H1 (cell line): Measurements from ENCODE around the gene ZFP36L2. TPM values are rescaled to one million over a fixed set of nuclear protein-coding genes. Genes with fewer than 3 reads are reported as not detected.

ENCODE experiments used
- CTCF ChIA-PET: fragments of 300-600 bp; sonication (Branson Sonifier 250); formaldehyde crosslinking; loops from one replicate; lab custom pipeline; 2021; ENCODE audit not compliant: partially characterized antibody; lab: Charles Lee
- POLR2A ChIA-PET: fragments of 300-600 bp; sonication (Branson Sonifier 250); formaldehyde crosslinking; loops from one replicate; lab custom pipeline; 2021; ENCODE audit warnings: inconsistent platforms; ENCODE audit not compliant: partially characterized antibody; lab: Charles Lee
- DNase-seq, 2 experiments: peaks; one replicate each; pipeline versions ENCODE4 v3.0.0 to v3.0.0-alpha.2; 2010 to 2022; ENCODE audit warnings: low spot score in 2 of 2, low read depth in 1 of 2, mixed read lengths in 1 of 2
- FAIRE-seq: peaks from 2 replicates; lab custom pipeline; 2011; peaks lifted over from hg19 to GRCh38; lab: Jason Lieb, UNC
- H2AFZ ChIP-seq: 2 replicates; pipeline ENCODE4 v1.8.1; 2012; ENCODE audit warnings: low read length, inconsistent platforms
- H2AK5ac ChIP-seq: 2 replicates; pipeline ENCODE4 v1.6.1; 2013; ENCODE audit warnings: low read depth, low read length
- H2BK120ac ChIP-seq: replicated peaks from 2 replicates; pipeline ENCODE3; 2013; ENCODE audit warnings: low read depth, low read length, inconsistent platforms
- H2BK12ac ChIP-seq: 2 replicates; pipeline ENCODE4 v1.6.1; 2013; ENCODE audit warnings: low read depth, low read length
- H2BK15ac ChIP-seq: 2 replicates; pipeline ENCODE4 v1.6.1; 2013; ENCODE audit warnings: low read length
- H2BK20ac ChIP-seq: 2 replicates; pipeline ENCODE4 v1.6.1; 2013; ENCODE audit warnings: low read length
- H2BK5ac ChIP-seq: 2 replicates; pipeline ENCODE4 v1.6.1; 2013; ENCODE audit warnings: low read depth, low read length
- H3K14ac ChIP-seq: 2 replicates; pipeline ENCODE4 v1.6.1; 2013; ENCODE audit warnings: inconsistent platforms; ENCODE audit not compliant: insufficient read length
- H3K18ac ChIP-seq: 2 replicates; pipeline ENCODE4 v1.6.1; 2013; ENCODE audit warnings: low read length; ENCODE audit errors: extremely low read depth
- H3K23ac ChIP-seq: 2 replicates; pipeline ENCODE4 v1.6.1; 2013; ENCODE audit warnings: inconsistent platforms; ENCODE audit not compliant: insufficient read length
- H3K23me2 ChIP-seq: 2 replicates; pipeline ENCODE4 v1.6.1; 2013; ENCODE audit warnings: low read depth, low read length
- H3K27ac ChIP-seq: 2 replicates; pipeline ENCODE4 v1.6.1; 2011; ENCODE audit warnings: low read depth, low read length, inconsistent platforms
- H3K27me3 ChIP-seq, 4 experiments: replicated peaks in 1 of 4; 1 replicate in 1 of 4; 2 replicates in 3 of 4; pipeline versions ENCODE4 v1.6.1 to v1.8.1; 2011 to 2013; ENCODE audit warnings: low read length in 3 of 4, mild to moderate bottlenecking in 3 of 4, inconsistent platforms in 2 of 4, mixed read lengths in 2 of 4, moderate library complexity in 1 of 4; ENCODE audit not compliant: control insufficient read depth in 3 of 4, insufficient read depth in 3 of 4; ENCODE audit errors: extremely low read depth in 1 of 4
- H3K36me3 ChIP-seq, 4 experiments: 2 replicates each; pipeline versions ENCODE4 v1.6.1 to v1.8.1; 2011 to 2013; ENCODE audit warnings: mild to moderate bottlenecking in 4 of 4, low read length in 3 of 4, moderate library complexity in 2 of 4, control low read depth in 1 of 4, inconsistent platforms in 1 of 4; ENCODE audit not compliant: insufficient read depth in 4 of 4, control insufficient read depth in 2 of 4
- H3K4ac ChIP-seq: replicated peaks from 2 replicates; pipeline ENCODE3; 2013; ENCODE audit warnings: low read length, low read depth, mixed read lengths, inconsistent platforms; ENCODE audit not compliant: insufficient read length
- H3K4me1 ChIP-seq, 4 experiments: replicated peaks in 1 of 4; 1 replicate in 1 of 4; 2 replicates in 3 of 4; pipeline versions ENCODE4 v1.6.1 to v1.8.1; 2011 to 2013; ENCODE audit warnings: low read length in 3 of 4, inconsistent platforms in 2 of 4, mixed read lengths in 1 of 4; ENCODE audit not compliant: insufficient read depth in 4 of 4, control insufficient read depth in 3 of 4
- H3K4me2 ChIP-seq, 2 experiments: 2 replicates each; pipeline versions ENCODE4 v1.6.1 to v1.8.1; 2011 to 2013; ENCODE audit warnings: low read depth in 2 of 2, low read length in 2 of 2, control low read depth in 1 of 2, inconsistent platforms in 1 of 2, mild to moderate bottlenecking in 1 of 2; ENCODE audit not compliant: insufficient read depth in 1 of 2
- H3K4me3 ChIP-seq, 4 experiments: fragments of 200-600, 300-600 bp in 1 of 4; sonication (generic), shearing (Covaris generic), sonication (Bioruptor Twin) in 1 of 4; 2 replicates each; pipeline versions ENCODE4 v1.5.1 to v1.8.1; 2011 to 2016; ENCODE audit warnings: low read length in 4 of 4, low read depth in 3 of 4, control low read depth in 2 of 4, inconsistent platforms in 2 of 4, mild to moderate bottlenecking in 2 of 4, mixed read lengths in 1 of 4, moderate library complexity in 1 of 4; ENCODE audit not compliant: insufficient read depth in 2 of 4; ENCODE audit errors: extremely low read depth in 1 of 4
- H3K56ac ChIP-seq: replicated peaks from 2 replicates; pipeline ENCODE3; 2013; ENCODE audit warnings: low read depth, mild to moderate bottlenecking, mixed read lengths, low read length, inconsistent platforms; ENCODE audit not compliant: insufficient read length
- H3K79me1 ChIP-seq: 2 replicates; pipeline ENCODE4 v1.6.1; 2013; ENCODE audit warnings: low read depth, low read length, control low read depth
- H3K79me2 ChIP-seq, 2 experiments: 2 replicates each; pipeline versions ENCODE4 v1.6.1 to v1.8.1; 2012 to 2013; ENCODE audit warnings: low read length in 2 of 2, mild to moderate bottlenecking in 2 of 2, inconsistent platforms in 1 of 2; ENCODE audit not compliant: insufficient read depth in 2 of 2, control insufficient read depth in 1 of 2
- H3K9ac ChIP-seq, 4 experiments: replicated peaks in 1 of 4; 1 replicate in 1 of 4; 2 replicates in 3 of 4; pipeline versions ENCODE4 v1.6.1 to v1.8.1; 2011 to 2013; ENCODE audit warnings: low read depth in 3 of 4, low read length in 3 of 4, control low read depth in 2 of 4, mild to moderate bottlenecking in 2 of 4, moderate library complexity in 2 of 4, inconsistent platforms in 1 of 4; ENCODE audit errors: extremely low read depth in 1 of 4
- H3K9me3 ChIP-seq, 2 experiments: 2 replicates each; pipeline versions ENCODE4 v1.6.1 to v1.8.1; 2012 to 2013; ENCODE audit warnings: mild to moderate bottlenecking in 2 of 2, moderate library complexity in 2 of 2, control low read depth in 1 of 2, inconsistent platforms in 1 of 2, low read depth in 1 of 2, low read length in 1 of 2, mixed read lengths in 1 of 2; ENCODE audit not compliant: insufficient read depth in 2 of 2
- H4K20me1 ChIP-seq, 2 experiments: replicated peaks in 1 of 2; 2 replicates each; pipeline versions ENCODE3 to v1.8.1; 2011 to 2013; ENCODE audit warnings: inconsistent platforms in 2 of 2, low read length in 2 of 2, mild to moderate bottlenecking in 1 of 2; ENCODE audit not compliant: insufficient read depth in 2 of 2, control insufficient read depth in 1 of 2
- H4K5ac ChIP-seq: 2 replicates; pipeline ENCODE4 v1.6.1; 2013; ENCODE audit warnings: low read length, low read depth, mixed read lengths, inconsistent platforms; ENCODE audit not compliant: insufficient read length
- H4K8ac ChIP-seq: 2 replicates; pipeline ENCODE4 v1.8.0; 2013; ENCODE audit warnings: mild to moderate bottlenecking, moderate library complexity, low read length, inconsistent platforms; ENCODE audit not compliant: insufficient read depth; ENCODE audit errors: extremely low read depth
- H4K91ac ChIP-seq: replicated peaks from 2 replicates; pipeline ENCODE3; 2013; ENCODE audit warnings: low read length, mixed read lengths, inconsistent platforms; ENCODE audit not compliant: insufficient read length
- CBX8 ChIP-seq: fragments of 300-800, 300-1000 bp; sonication (generic); IDR thresholded peaks from 2 replicates; pipeline ENCODE4 v1.7.1; 2016; ENCODE audit warnings: low read depth, low read length, borderline replicate concordance
- RNF2 ChIP-seq: fragments of 200-900, 300-1000 bp; sonication (generic); IDR thresholded peaks from 2 replicates; pipeline ENCODE4 v1.7.1; 2016; ENCODE audit warnings: borderline replicate concordance, low read depth, mild to moderate bottlenecking, antibody characterized with exemption, low read length; ENCODE audit not compliant: poor library complexity, severe bottlenecking; ENCODE audit errors: missing control alignments
- SIN3A ChIP-seq, 2 experiments: IDR thresholded peaks in 1 of 2; conservative IDR thresholded peaks in 1 of 2; 2 replicates each; pipeline ENCODE4 v1.6.1; 2011 to 2012; ENCODE audit warnings: low read length in 2 of 2, improper control_type of control experiment in 1 of 2, low read depth in 1 of 2, mild to moderate bottlenecking in 1 of 2
- SIX5 ChIP-seq: IDR thresholded peaks from 2 replicates; pipeline ENCODE4 v1.6.1; 2011; ENCODE audit warnings: mild to moderate bottlenecking, low read depth, low read length
- SRF ChIP-seq: IDR thresholded peaks from 2 replicates; pipeline ENCODE4 v1.6.1; 2011; ENCODE audit warnings: mild to moderate bottlenecking, low read depth, low read length, moderate library complexity
- WGBS, 2 experiments: shearing (Covaris generic) in 1 of 2; methylation state at CpG; one replicate each; pipeline versions ENCODE4 v1.1.6 to v1.1.7; 2013 to 2015; ENCODE audit warnings: low lambda C conversion rate in 2 of 2, mixed read lengths in 2 of 2, inconsistent platforms in 1 of 2, low coverage in 1 of 2, missing lambda C conversion rate in 1 of 2; ENCODE audit not compliant: insufficient replicate concordance in 2 of 2, insufficient coverage in 1 of 2, insufficient read length in 1 of 2; ENCODE audit errors: extremely low coverage in 1 of 2, missing lambda C conversion rate in 1 of 2; 5-methylcytosine and 5-hydroxymethylcytosine counted together
- polyA plus RNA-seq, 7 experiments: library from polyadenylated mRNA; depleted of rRNA in 3 of 7; stranded (reverse) in 5 of 7; unstranded in 2 of 7; fragments of >200 nt in 5 of 7; fragments of 200-250 nt in 2 of 7; gene quantifications; 1 replicate in 5 of 7; 2 replicates in 1 of 7; 4 replicates in 1 of 7; pipeline versions ENCODE4 v1.2.1 to v1.2.3, GENCODE V29; 2011 to 2013; ENCODE audit warnings: missing spikeins in 2 of 7, mixed read lengths in 2 of 7
- total RNA-seq: library from RNA; stranded (reverse); fragmentation: NEBNext Ultra II Directional; extraction: Animal tissue kit (Norgen Biotek cat#: 25700); gene quantifications from 2 replicates; pipeline ENCODE4 v1.2.1, GENCODE V29; 2021

Gene ZFP36L2
- total and polyA plus RNA-seq, 2 of the 8 experiments (the other 6 are each of a cell fraction or from before 2014, with no cell fraction given): 13.4 to 102 TPM

DNA sequence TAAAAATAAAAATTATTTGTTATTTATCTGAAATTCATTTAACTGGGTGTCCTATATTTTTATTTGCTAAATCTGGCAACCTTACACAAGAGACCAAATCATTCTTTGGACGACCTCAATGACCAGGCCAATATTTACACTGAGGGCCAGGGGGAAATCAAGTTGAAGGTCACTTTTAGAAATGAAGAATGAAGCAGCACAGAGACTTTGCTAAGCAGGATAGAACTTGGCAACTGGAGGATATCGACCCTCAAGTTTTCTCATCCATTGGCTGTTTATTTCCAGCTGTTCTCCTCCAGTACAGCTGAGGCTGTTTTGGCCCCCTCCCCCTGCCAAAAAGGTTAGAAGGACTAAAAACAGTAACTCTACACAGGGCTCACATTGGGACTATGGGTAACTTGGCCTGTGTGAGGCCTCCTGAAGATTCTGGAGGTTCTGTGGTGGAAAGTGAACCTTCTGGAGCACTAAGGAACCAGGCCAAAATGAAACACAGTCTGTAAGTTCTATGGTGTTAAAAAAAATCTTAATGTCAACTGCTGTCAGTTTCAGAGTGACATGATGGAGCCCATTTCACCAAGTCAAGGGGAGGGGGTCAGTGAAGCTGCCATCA is 32.2 kb upstream of the ZFP36L2 start:
- no peak overlapping the region for H3K4me3 ChIP-seq
- no peak overlapping the region for H3K56ac ChIP-seq
- 83% methylated on average over 2 of the region's 2 CpGs; no CpG with 5 or more reads in 1 of the 2 experiments for WGBS, 2 experiments
- no peak for FAIRE-seq
- H3K4me1 ChIP-seq: no peaks in the 10 kb centered on the region
- CTCF ChIA-PET: interaction anchor here (0.6 to 1.5 kb wide), 3 partner anchors 29 to 45 kb away, joined by 3 to 9 read pairs (median 4); no protein-coding TSS in a partner anchor
- no peak overlapping the region for H2BK5ac ChIP-seq
- H2AK5ac ChIP-seq: no peak overlapping the region
- TF ChIP-seq SIX5 (no peak), RNF2 (no peak), CBX8 (no peak), SRF (no peak), SIN3A (conservative IDR thresholded peaks at IDR 0.05 in 1 of 2, IDR thresholded peaks at IDR 0.05 in 1 of 2; ENCODE audit: low read depth in 1 of 2, low read length in 2 of 2) (no peak)
- H3K27me3 ChIP-seq: no peaks in the 10 kb centered on the region
- no peak overlapping the region for H3K23ac ChIP-seq
- H3K9me3 ChIP-seq: no peaks in the 10 kb centered on the region
- no peaks in the 10 kb centered on the region for H3K23me2 ChIP-seq
- H3K18ac ChIP-seq: no peak overlapping the region
- no peak overlapping the region for H4K91ac ChIP-seq
- no peak overlapping the region for H3K27ac ChIP-seq
- no peaks in the 10 kb centered on the region for H3K79me1 ChIP-seq
- no peaks in the 10 kb centered on the region for H3K36me3 ChIP-seq
- H2BK15ac ChIP-seq: no peak overlapping the region
- H2BK120ac ChIP-seq: no peak overlapping the region
- H4K5ac ChIP-seq: no peak overlapping the region
- no peak overlapping the region for H2BK20ac ChIP-seq
- no peak overlapping the region for H2AFZ ChIP-seq
- DNase-seq: no peak
- POLR2A ChIA-PET: no interaction called here
- H3K4me2 ChIP-seq: no peak overlapping the region
- no peaks in the 10 kb centered on the region for H3K79me2 ChIP-seq
- no peak overlapping the region for H3K14ac ChIP-seq
- no peak overlapping the region for H3K9ac ChIP-seq
- no peak overlapping the region for H2BK12ac ChIP-seq
- H3K4ac ChIP-seq: no peak overlapping the region
- H4K20me1 ChIP-seq: no peaks in the 10 kb centered on the region
- no peak overlapping the region for H4K8ac ChIP-seq
